ENCODE data around the gene GDF10.

The GDF10 gene

DNA sequence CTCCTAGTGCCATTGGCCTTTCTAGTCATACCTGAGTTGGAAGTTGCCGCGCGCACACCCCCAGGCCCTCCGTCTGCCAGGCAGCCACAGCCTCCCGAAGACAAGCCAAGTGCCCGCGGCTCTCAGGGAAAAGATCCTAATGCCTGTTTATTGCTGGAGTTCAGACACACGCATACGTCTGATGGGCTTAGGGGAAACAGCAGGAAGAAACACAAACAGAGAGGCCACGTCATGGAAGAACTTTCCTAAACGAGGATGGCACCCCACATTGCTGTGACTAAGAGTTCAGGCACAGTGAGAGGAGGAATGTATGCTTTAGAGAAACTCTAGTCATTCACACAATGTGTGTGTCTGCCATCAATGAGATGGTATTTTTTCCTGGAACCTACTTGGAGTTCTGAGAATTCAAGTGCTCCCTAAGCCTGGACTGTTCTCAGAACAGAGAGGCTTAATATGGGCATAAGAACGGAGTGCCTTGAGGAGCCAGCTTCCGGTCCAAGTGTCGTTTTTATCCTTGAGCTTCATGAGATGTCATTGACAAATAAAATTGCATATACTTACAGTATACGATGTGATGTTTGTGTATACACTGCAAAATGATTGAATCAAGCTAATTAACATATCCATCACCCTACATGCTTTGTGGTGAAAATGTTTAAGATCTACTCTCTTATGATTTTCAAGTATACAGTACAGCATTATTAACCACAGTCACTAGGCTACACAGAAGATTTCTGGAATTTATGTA is 36.6 kb downstream of the GDF10 start:
- DNase-seq, result peak; percentile 47

DNA sequence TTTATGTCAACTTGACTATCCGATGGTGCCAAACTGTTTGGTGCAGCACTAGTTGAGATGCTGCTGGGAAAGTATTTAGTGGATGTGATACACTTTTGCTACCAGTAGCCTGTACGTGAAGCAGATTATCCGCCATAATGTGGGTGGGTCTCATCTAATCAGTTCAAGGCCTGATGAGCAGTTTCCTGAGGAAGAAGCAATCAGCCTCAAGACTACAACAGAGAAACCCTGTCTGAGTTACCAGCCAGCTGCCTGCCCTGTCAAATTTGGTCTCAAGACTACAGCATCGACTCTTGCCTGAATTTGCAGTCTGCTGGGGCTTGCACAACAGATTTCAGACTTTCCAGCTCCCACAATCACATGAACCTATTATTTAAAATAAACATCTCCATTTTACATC is 37.3 kb downstream of the GDF10 start:
- DNase-seq, result peak; percentile 22

DNA sequence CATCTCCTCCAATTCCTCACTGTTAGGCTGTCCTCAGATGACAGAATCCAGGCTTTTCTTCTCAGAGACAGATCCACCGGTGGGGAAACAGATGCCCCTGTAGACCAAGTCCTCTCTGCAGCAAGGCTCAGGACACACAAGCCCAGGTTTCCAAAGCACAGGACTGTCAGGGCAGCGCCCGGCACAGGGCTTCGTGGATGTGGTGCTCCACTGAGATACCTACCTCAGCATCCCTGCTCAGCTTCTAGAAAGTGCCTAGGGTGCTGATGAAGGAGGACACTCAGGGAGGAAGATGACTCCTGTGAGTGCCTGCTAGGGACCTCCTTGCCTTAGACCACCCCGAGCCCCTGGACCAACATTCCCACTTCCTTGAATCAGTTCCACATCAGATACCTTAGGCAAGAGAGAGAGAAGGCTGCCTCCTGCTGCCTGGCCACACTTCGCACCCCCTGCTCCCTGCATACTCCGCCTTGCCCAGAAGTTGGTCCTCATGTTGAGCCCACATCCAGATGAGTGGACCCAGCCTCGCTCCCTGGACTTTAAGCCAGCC is 39.3 kb downstream of the GDF10 start:
- no peak for DNase-seq

DNA sequence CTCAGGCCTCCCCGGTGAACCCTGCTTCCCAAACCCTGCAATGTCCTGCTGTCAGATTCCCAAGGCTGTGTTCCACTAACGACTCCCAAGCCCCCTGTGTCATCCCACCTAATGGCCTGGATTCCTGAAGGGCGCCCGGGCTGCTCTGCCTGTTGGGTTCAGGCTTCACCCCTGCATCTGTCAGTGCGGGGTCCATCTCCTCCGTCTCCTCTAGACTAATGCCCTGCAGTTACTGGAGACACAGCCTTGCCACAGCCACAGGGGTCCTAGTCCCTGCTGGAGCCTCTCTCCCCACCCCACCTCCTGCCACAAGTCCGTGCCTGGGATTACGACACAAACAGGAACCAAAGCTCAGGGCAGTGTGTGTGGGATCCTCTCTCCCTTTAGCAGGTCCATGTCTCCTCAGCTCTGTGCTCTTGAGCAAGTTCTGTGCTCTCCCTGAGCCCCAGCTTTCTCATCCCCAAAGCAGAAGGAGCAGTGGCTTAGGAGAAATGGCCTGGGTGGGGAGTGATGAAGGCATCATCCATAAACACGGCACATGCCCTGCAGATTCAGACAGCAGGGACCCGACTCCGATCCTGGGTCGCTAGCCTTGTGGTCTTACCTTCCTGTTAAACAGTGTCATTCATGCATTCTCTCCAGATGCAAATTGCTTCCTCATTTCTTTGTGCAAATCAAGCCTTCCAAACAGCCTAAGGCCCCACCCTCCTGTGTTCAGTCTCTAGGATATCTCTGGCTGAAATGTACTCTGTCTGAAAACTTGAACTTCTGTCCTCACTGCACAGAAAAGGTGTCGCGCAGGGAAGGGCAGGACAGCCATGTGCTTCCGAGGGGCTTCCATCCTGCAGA is 40.0 kb downstream of the GDF10 start:
- DNase-seq, result peak; percentile 30

DNA sequence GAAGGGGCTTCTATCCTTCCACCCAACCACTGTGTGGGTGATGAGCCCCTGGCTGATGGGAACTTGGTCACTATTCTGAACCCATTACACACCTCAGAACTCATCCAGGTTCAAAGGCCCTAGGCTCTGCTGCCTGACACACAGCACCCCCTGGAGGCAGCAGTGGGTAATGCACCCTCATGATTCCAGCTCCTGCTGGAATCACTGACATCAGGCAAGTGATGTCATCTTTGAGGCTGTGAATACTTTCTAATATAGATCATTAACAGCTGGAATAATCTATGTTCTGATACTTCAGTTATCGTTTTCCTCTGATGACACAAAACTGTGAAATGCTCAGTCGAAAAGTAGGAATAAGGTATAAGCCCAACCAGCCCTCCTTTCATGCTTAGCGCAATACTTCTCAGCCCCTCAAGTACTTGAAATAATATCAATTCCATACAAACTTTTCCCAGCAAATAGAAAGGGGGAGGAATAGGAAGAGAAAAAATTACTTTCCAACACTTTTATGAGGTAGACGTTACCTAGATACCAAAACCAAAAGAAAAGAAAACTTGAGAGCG is 40.7 kb downstream of the GDF10 start:
- DNase-seq, result peak; percentile 68

DNA sequence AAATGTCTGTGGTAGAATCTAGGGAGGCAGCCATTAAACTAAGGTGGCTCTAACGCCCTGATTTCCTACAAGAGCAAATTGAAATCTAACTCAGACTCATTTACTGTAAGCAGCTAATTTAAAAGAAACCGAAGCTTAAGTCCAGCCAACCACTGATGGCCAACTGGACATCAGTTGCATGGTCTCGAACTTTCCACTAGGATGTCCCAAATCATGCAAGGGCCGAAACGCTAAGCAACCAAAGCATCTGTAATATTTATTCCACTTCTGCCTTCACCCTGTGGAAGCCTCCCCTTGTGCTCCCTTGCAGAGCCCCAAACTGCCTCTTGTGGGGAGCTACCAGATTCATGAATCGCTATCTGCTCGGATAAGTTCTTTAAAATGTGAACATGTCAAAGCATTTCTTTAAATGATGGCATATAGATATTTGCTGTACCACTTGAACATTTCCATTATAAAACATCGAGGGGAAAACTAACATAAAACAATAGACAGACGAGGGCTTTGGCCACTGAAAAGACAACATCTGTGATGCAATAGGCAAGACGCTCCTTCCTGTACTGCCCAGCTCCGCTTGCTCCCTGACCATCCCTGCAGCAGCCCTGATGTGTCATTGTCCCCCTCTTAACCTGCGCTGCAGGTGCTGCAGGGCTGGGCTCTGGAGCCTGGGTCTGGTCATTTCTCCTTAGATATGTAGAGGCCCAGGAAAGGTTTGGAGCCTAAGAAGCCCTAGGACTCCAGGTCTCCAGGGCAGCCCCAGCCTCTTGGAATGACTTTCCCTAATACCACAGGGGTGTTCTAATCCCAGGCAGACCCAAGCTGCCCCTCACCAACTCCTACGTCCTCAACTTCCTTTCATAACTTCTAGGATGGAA is 45.2 kb downstream of the GDF10 start:
- DNase-seq, result no peak

DNA sequence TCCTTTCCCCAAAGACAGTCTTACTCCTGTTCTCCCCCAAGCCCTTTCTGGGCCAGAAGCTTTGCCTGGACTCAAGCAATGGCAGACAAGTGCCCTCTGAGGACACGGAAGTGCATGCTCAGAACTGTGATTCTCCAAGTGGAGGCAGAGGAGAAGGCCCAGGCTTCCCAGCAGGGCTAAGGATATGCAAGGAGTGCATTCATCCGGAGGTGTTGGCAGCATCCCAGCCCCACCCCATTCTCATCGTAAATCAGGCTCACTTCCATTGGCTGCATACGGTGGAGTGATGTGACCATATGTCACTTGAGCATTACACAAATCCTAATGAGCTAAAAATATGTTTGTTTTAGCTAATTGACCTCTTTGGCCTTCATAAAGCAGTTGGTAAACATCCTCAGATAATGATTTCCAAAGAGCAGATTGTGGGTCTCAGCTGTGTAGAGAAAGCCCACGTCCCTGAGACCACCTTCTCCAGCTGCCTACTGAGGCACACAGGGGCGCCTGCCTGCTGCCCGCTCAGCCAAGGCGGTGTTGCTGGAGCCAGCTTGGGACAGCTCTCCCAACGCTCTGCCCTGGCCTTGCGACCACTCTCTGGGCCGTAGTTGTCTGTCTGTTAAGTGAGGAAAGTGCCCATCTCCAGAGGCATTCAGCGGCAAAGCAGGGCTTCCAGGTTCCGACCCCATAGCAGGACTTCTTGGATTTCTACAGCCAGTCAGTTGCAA is 46.7 kb downstream of the GDF10 start:
- no peak for DNase-seq

DNA sequence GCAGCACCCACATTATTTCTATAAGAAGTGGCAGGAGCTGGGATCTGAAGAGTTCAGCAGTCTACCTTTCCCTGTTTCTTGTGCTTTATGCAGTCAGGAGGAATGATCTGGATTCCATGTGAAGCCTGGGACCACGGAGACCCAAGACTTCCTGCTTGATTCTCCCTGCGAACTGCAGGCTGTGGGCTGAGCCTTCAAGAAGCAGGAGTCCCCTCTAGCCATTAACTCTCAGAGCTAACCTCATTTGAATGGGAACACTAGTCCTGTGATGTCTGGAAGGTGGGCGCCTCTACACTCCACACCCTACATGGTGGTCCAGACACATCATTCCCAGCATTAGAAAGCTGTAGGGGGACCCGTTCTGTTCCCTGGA is 47.3 kb downstream of the GDF10 start:
- no peak for DNase-seq

DNA sequence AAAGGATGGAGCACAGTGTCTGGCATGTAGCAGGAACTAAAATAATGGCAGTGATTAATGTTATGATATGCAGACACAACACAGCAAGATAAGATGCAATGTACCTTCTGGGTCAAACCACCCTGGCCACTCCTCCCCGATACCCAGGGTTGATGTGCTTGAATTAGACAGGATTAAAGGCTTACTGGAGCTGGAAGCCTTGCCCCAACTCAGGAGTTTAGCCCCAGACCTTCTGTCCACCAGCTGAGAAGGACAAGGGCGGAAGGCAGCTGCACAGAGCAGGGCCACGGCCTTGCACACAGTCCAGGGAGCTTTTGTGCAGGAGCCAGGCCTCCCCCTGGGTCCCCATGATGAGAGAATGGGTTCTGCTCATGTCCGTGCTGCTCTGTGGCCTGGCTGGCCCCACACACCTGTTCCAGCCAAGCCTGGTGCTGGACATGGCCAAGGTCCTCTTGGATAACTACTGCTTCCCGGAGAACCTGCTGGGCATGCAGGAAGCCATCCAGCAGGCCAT is 48.2 kb downstream of the GDF10 start, which contains the start of gene RBP3:
Gene RBP3 (plus strand): TSS at position 226 of the 514 bp plus-strand sequence. CDS start 122 bp downstream, at position 348.
- no peak for DNase-seq

DNA sequence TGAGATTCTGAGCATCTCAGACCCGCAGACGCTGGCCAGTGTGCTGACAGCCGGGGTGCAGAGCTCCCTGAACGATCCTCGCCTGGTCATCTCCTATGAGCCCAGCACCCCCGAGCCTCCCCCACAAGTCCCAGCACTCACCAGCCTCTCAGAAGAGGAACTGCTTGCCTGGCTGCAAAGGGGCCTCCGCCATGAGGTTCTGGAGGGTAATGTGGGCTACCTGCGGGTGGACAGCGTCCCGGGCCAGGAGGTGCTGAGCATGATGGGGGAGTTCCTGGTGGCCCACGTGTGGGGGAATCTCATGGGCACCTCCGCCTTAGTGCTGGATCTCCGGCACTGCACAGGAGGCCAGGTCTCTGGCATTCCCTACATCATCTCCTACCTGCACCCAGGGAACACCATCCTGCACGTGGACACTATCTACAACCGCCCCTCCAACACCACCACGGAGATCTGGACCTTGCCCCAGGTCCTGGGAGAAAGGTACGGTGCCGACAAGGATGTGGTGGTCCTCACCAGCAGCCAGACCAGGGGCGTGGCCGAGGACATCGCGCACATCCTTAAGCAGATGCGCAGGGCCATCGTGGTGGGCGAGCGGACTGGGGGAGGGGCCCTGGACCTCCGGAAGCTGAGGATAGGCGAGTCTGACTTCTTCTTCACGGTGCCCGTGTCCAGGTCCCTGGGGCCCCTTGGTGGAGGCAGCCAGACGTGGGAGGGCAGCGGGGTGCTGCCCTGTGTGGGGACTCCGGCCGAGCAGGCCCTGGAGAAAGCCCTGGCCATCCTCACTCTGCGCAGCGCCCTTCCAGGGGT is 48.9 kb downstream of the GDF10 start:
- DNase-seq, result no peak

DNA sequence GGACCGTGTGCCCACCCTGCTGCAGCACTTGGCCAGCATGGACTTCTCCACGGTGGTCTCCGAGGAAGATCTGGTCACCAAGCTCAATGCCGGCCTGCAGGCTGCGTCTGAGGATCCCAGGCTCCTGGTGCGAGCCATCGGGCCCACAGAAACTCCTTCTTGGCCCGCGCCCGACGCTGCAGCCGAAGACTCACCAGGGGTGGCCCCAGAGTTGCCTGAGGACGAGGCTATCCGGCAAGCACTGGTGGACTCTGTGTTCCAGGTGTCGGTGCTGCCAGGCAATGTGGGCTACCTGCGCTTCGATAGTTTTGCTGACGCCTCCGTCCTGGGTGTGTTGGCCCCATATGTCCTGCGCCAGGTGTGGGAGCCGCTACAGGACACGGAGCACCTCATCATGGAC is 49.5 kb downstream of the GDF10 start:
- no peak for DNase-seq

DNA sequence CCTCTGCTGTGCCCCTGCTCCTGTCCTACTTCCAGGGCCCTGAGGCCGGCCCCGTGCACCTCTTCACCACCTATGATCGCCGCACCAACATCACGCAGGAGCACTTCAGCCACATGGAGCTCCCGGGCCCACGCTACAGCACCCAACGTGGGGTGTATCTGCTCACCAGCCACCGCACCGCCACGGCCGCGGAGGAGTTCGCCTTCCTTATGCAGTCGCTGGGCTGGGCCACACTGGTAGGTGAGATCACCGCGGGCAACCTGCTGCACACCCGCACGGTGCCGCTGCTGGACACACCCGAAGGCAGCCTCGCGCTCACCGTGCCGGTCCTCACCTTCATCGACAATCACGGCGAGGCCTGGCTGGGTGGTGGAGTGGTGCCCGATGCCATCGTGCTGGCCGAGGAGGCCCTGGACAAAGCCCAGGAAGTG is 50.0 kb downstream of the GDF10 start:
- no peak for DNase-seq

DNA sequence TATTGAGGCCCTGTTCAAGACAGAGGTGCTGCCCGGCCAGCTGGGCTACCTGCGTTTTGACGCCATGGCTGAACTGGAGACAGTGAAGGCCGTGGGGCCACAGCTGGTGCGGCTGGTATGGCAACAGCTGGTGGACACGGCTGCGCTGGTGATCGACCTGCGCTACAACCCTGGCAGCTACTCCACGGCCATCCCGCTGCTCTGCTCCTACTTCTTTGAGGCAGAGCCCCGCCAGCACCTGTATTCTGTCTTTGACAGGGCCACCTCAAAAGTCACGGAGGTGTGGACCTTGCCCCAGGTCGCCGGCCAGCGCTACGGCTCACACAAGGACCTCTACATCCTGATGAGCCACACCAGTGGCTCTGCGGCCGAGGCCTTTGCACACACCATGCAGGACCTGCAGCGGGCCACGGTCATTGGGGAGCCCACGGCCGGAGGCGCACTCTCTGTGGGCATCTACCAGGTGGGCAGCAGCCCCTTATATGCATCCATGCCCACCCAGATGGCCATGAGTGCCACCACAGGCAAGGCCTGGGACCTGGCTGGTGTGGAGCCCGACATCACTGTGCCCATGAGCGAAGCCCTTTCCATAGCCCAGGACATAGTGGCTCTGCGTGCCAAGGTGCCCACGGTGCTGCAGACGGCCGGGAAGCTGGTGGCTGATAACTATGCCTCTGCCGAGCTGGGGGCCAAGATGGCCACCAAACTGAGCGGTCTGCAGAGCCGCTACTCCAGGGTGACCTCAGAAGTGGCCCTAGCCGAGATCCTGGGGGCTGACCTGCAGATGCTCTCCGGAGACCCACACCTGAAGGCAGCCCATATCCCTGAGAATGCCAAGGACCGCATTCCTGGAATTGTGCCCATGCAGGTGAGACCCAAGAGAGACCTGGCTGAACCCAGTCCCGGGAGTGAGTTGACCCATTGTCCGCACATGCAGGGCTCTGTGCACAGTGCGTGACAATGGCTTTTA is 51.0 kb downstream of the GDF10 start:
- no peak for DNase-seq

DNA sequence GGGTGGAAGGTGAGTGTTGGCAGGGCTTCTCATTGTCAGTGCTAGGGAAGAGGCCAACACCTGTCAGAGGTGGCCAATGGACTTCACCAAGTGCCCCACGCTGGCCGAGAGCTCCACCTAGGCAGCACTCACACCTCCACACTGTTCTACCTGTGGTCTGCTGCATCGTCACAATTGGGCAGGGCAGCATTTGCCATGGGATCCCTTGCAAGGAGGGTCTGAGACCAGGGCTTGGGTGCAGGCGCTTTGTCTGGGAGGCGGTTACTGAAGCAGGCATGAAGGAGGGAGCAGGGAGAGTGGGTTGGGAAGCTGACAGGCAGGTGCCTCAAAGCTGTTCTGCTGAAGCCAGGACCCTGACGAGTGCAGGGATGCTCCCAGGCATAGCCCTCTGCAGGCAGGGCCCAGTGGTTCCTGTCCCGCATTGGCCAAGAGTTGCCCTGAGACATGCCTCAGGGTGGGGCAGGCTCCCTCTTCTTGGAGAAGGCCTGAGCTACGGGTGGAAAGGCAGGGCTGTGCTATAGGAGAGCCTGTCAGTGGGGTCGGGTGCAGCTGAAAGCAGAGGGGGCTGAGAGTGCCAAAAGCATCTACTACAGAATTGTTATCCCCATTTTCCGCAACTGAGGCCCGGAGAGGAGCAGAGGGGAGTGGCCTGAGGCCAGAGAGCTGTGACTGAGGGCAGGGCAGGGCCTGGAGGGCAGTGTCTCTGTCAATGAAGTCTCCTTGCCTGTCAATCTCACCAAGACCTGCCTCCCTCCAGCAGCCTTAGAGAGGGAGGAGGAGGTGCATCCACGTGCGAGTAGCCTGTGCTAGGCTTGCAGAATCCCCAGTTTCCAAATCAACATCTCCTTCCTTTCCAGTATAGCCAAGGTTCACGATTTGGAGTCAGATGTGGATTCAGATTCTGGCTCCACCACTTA is 52.2 kb downstream of the GDF10 start:
- no peak for DNase-seq

DNA sequence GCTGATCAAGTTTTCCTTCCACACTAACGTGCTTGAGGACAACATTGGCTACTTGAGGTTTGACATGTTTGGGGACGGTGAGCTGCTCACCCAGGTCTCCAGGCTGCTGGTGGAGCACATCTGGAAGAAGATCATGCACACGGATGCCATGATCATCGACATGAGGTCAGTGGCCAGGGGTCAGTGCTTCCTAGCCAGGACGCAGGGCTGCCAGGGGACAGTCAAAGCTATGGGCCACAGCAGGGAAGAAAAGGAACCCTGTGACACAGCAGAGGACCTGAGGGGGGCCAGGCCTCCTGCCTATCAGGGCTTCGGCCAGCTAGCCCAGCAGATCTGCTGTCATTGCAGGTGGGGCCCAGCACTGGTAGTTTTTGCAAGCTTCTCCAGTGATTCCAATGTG is 53.4 kb downstream of the GDF10 start:
- no peak for DNase-seq

DNA sequence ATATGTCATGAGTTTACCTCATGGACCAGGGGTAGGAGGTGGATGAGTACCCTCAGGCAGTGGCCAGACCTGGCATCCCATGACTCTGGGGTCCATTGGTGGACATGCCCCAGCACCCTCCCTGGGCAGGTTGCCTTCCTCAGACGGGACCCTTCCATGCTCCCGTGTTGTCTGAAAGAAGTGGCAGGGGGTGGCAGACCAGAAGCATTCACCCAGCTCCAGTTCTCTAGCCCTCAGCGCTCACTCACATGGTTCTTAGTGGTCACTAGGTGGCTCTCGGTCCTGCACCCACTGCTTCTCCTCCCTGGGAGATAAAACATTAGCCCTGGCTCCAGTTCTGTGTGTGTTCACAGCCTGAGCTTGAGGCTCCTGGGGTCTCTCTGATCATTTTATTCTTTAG is 54.2 kb downstream of the GDF10 start:
- DNase-seq, result no peak

DNA sequence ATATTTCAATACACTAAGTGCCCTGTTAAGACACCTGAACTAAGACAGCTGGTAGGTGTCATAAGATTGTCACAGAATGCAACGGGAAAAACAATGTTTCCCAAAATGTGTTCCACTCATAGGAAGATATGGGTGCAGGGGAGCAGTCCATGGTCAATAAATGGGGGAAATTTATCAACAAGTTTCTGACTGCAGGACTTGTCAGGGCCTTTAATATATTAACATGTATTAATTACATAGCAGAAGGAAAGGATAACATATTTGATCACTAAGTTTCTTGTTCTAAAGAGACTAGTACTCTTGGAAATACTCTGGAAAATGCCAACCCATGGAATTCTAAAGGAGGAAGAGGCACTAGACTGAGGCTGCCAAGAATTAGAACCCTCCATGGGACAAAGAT is 54.9 kb downstream of the GDF10 start:
- no peak for DNase-seq

DNA sequence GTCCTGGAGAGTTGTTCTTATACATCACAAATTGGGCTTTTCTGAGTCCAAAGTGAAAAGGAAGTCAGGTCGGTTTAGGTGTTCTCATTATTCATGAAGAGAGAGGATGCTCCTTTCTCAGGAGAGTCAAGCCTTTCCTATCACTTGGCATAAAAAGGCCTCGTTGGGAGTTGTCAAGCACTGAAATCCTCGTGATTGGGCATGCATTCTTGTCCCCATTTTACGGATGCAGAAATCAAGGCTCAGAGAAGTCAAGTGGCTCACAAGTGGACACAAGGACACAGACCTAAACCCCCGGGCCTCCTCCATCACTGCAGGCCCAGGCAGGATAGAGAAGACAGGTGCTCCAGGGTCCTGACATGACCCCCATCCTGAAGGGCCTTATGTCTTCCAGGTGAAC is 56.7 kb downstream of the GDF10 start:
- no peak for DNase-seq
